ENCODE data around the gene ALG10B.

GRCh38 chr12:38367506-38367905 is 50.9 kb downstream of the ALG10B start:
- no peak for TF ChIP-seq CTCF (IDR thresholded peaks at IDR 0.05)
- no peak for TF ChIP-seq POLR2A (IDR thresholded peaks at IDR 0.05)

Measured in ovary (tissue), 3 donors.